Left cardiac atrium (tissue), 4 donors: ENCODE data around the gene SYN1. TPM values are rescaled to one million over a fixed set of nuclear protein-coding genes. Genes with fewer than 3 reads are reported as not detected.
A peak's percentile ranks its signal among the peaks of the same experiment; 100 is the strongest.

Source experiments
- ATAC-seq, 2 donors: fragments of 200-7000 bp; cut with Tn5 transposase; one replicate each; pipeline ENCODE4 v1.9.1; 2020; ENCODE audit warnings: mild to moderate bottlenecking in 2 of 2, moderate library complexity in 2 of 2
- DNase-seq: peaks from one replicate; pipeline ENCODE4 v3.0.0-alpha.2; 2020
- intact Hi-C, 2 donors: fragments of 100-400 bp; cut with DNase I; formaldehyde crosslinking; loops; one replicate each; pipeline versions ENCODE4 v1.14.1 to v1.15.1; 2022 to 2023
- microRNA-seq, 2 donors: library from miRNA; unstranded; fragments of <30 nt; microRNA quantifications; one replicate each; pipeline ENCODE4 v1.2.0, GENCODE V29; 2020
- total RNA-seq, 2 donors: library from RNA; stranded (reverse); fragmentation: NEBNext Ultra II Directional; extraction: Animal tissue kit (Norgen Biotek cat#: 25700); gene quantifications; one replicate each; pipeline ENCODE4 v1.2.1, GENCODE V29; 2021
- donor health status: DM: no; HTN: yes; CAD: no.
- donor health status: DM: no; HTN: yes; CAD: no; lungs with severe emphysema.
- donor health status: DM: yes; HTN: yes; CAD: no.
- donor health status: Dilated cardiomyopathy.

Gene SYN1
- total RNA-seq, 2 donors from 2014 or later, result 4.4 to 7.0 TPM

DNA sequence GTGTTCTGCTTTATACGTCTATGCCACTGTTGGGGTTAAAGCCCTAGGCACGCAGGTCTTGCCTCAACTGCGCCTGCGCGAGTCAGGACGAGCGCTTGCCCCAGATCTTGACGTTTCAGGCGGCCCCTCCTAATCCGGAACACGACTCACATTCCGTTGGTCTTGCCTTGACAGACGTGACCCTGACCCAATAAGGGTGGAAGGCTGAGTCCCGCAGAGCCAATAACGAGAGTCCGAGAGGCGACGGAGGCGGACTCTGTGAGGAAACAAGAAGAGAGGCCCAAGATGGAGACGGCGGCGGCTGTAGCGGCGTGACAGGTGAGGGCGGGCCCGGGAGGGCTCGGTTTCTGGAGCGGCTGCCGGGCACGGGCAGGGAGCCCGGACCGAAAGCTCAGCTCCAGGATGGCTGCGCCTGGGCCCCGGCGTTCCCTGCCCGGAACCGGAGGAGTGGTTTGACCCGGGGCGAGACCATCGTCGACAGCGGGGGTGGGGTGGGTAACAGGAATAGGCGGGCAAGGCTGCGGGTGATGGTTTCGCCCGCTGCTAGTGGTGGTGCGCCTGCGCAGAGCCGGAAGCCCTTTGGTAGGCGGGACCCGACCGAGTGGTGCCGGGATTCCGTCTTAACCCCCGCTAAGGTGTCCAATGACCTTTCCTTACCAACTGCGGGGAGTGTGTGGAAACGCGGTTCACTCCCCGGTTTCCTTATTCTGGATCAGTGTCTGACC, 58.6 kb downstream of the SYN1 start, which contains the start of gene ARAF:
Gene ARAF, plus strand, starts transcription at position 272 of the 725 bp plus-strand sequence. CDS start 1,763 bp downstream, outside the sequence.
- ATAC-seq (peak; percentile 95 to 96), DNase-seq (peak; percentile 97)
- intact Hi-C loops, result loop anchor here (5.0 to 10.0 kb wide), 2 partner anchors 64 to 81 kb away; partner anchors contain the start of gene CFP (in 1 of the 2)

DNA sequence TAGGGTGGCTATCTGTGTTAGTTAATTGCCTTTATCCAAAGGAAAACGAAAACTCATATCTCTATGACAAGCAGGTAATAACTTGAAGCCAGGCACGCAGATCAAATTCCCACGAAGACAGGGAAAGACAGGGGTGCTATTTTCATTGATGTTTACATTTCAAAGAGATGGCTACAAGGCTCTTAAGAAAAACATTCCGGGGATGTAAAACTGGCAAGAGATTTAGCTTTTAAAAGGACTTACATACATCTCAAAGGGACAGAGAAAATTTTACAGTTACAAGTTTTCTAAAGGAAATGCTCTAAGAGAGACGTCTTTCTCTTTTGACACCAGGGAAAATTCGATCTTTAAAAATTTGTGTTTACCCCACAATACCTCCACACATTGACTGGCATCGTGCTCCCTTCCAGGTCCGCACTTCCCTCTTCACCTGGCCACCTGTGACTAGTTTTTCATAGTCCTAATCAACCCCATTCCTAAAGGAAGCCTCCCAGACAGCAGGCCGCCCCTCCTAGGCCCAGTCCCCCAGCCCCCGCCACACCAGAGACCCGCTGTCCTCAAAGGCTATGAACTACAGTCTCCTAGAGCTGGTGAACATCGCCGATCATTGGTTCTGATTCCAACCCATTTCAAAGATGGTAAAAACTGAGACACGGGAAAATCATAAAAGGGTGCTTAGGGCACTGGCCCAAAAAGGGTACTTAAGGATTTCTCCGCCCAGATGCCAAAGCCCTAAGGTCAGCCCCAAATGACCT, 59.3 kb downstream of the SYN1 start:
- ATAC-seq, result no peak
- DNase-seq, result no peak
- intact Hi-C loops, result loop anchor here (5.0 to 10.0 kb wide), 2 partner anchors 64 to 82 kb away; partner anchors contain the start of gene CFP (in 1 of the 2)

DNA sequence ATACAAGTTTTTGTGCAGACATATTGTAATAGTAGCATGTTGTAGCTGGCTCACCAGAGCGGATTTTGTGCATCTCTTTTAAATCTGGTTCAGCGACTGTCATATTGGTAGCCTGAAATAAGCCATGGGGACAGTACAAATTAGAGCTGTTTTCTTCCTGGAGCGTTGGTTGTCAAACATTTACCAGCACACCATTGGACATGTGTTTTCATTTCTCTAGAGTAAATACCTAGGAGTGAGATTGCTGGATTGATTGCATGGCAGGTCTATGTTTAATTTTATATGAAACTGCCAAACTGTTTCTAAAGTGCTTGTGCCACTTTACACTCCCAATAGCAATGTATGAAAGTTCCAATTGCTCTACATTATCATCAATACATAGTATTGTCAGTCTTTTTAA, 61.2 kb downstream of the SYN1 start:
- no peak for DNase-seq
- intact Hi-C loops, result no loop called here
- no peak for ATAC-seq

DNA sequence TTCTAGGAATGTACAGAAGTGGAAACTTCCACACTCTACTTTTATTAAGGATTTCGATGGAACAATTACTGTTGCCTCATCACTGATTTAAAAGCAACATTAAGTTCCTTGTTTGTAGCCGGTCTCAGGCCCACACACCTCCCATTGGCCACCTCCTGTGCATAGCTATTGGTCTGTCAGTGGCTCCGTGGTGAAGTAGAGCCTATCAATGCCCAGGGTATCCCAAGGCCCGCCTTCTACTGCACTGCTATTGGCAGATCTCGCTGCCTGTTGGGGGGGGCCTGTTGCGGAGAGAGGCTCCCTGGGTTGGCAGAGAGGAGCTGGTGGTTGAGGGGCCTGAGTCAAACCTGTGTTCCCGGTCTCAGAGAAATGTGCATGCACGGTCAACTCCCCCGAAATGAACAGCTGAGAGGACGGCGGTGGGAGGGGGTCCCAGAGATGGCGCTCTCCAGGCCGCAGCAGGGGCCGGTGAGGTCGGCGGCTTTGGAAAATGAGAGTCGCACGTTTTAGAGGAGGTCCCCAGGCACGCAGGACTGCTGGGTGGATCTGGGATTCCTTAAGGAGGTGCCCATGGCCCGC, 63.5 kb downstream of the SYN1 start:
- peak; percentile 90 for DNase-seq
- intact Hi-C loops, result no loop called here
- ATAC-seq, result peak; percentile 94 to 96

DNA sequence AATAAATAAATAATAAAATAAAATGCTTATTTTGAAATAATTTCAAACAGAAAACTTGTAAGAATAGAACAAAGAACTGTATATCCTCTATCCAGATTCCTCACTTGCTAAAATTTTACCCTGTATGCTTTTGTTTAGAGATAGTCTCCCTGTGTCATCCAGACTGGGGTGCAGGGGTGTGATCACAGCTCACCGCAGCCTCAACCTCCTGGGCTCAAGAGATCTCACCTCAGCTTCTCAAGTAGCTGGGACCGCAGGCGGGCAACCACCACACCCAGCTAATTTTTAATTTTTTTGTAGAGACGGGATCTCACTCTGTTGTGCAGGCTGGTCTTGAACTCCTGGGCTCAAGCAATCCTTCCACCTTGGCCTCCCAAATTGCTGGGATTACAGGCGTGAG, 76.2 kb downstream of the SYN1 start:
- ATAC-seq (no peak), DNase-seq (no peak)
- intact Hi-C loops, result no loop called here

DNA sequence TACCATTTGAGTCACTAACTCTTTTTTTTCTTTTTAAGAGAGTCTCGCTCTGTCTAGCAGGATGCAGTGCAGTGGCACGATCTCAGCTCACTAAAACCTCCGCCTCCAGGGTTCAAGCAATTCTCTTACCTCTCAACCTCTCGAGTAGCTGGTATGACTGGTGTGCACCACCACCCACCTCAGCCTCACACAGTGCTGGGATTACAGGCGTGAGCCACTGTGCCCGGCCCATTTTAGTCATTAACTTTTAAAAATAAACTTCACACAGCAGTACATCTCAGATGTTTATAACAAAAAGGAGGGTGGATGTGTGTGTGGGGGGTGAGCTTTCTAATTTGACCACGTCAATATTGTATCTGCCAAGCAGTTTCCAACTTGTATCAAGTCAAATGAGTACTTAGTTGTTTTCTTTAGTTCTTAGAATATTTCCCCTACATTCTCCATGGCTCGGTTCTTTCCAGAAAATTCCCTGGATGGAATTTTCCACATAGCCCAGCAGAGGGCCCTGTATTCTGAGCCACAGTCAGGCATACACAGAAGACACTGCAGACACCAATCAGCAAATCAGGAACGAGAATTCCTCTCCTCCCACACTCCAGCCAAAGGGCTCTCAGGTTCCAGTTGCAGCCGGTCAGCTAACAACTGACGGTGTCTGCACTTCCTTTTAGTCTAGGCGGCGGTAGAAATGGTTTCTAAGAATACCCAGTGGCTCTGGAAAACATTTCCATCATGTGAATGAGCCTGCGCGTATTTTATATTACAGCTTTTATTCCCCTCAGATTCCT, 78.7 kb downstream of the SYN1 start:
- intact Hi-C loops, result no loop called here
- DNase-seq, result peak; percentile 73
- ATAC-seq, result peak; percentile 99 to 100

DNA sequence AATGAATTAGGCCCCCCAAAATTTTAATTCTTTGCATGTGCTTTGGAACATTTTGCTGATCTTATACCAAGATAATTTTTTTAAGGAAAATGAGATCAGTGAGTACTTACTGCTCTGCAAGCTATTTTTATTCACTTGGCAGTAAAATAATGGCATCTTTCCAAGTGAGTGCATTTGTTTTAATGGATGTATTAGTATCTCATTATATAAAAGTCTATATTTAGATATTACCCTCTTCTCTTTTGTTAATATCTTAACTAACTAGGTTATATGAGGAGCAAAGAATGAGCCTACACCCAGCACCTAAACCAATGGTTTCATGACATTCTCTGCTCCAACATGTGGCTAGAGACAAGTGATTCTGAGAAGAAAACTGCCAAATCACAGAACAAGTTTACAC, 79.8 kb downstream of the SYN1 start:
- ATAC-seq, result peak in 1 of 2 donors; percentile 9
- intact Hi-C loops, result no loop called here
- no peak for DNase-seq

DNA sequence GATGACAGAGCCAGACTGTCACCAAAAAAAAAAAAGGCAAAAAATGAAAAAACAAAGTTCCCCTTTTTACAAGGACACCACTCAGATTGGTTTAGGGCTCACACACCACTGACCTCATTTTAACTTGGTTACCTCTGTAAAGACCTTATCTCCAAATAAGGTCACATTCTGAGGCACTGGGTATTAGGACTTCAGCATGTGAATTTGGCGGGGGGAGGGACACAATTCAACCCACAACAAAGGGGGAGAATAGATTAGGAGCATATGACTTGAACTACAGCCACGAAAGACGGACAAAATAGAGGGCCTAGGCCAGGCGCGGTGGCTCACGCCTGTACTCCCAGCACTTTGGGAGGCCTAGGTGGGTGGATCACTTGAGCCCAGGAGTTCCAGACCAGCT, 89.6 kb downstream of the SYN1 start:
- ATAC-seq, result no peak
- intact Hi-C loops, result no loop called here
- no peak for DNase-seq

DNA sequence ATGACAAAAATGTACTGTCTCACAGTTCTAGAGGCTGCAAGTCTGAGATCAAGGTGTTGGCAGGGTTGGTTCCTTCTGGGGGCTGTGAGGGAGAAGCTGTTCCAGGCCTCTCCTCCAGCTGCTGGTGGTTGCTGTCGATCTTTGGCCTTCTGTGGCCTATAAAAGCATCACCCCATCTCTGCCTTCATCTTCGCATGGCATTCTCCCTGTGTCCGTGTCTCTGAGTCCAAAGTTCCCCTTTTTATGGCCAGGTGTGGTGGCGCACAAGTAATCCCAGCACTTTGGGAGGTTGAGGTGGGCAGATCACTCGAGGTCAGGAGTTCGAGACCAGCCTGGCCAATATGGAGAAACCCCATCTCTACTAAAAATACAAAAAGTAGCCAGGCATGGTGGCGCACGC, 90.1 kb downstream of the SYN1 start:
- ATAC-seq, result no peak
- intact Hi-C loops, result loop anchor here (10.0 kb wide), 2 partner anchors 145 to 335 kb away; partner anchors contain the start of gene UBA1 (in 1 of the 2)
- no peak for DNase-seq

DNA sequence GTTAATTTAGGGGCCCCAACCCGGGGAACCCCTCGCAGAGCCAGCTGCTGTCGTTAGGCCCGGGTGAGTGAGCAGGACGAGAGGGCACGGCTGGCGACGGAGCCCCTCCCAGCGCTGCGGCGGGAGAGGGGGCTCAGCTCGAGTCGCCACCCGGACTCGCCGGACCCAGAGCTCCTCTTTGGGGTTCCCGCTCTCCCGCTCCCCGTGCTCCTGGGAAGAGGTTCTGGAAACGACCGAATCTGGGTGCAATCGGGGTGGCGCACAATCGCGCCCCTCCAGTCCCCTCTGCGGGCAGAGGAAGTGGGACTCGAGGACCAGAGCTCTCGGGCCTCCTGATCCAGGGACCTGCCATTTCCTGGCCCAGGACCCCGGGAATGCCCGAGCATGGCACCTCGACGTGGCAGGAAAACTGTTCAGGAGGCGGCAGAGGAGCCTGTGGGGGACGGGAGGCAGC, 95.9 kb downstream of the SYN1 start:
- intact Hi-C loops, result loop anchor here (5.0 to 10.0 kb wide), 3 partner anchors 139 to 331 kb away; partner anchors contain the start of gene UBA1 (in 2 of the 2)
- no peak for DNase-seq
- ATAC-seq, result peak; percentile 6 to 27

DNA sequence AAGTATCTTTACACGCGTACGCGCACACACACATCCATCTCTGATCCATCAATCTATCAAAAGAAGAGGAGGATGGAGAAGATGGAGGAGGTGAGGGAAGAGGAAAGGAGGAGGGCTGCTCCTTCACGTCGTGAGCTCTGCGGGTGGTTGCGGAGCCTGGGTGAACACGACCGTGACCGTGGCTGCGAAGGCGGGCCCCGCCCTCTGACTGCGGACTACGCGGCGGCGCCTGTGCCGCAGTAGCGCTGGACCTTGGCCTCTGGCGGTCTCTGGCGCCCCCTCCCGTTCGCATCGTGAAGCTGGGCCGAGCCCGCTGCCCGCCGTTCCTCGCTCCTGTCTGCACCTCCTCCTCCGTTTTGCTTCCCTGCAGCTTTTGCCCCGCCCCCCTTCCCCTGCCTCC, 96.4 kb downstream of the SYN1 start:
- peak; percentile 99 to 100 for ATAC-seq
- peak; percentile 85 for DNase-seq
- intact Hi-C loops, result loop anchor here (5.0 to 10.0 kb wide), 3 partner anchors 138 to 331 kb away; partner anchors contain the start of gene UBA1 (in 2 of the 2)

Small RNA genes within 50 kb of the gene (microRNA-seq; reads per million reads assigned to microRNA genes)
- gene MIR4769, result 0 to 0.20 reads per million in 2 donors

Other genes starting within 250 kb of the SYN1 start
- gene ZNF157, start 249.3 kb downstream of the SYN1 start, total RNA-seq, result under 1 TPM in 1 of 2 donors, not detected in 1; 0.13 TPM
- gene ZNF41, start 136.6 kb downstream of the SYN1 start, total RNA-seq, result 10 to 100 TPM; 10.8 to 14.7 TPM
- 10 to 100 TPM; 64.4 to 75.0 TPM for gene ARAF, start 58.7 kb downstream of the SYN1 start, total RNA-seq
- gene TIMP1, start 37.4 kb downstream of the SYN1 start, total RNA-seq, result 100 to 1,000 TPM; 377 to 605 TPM
- gene CFP, start 10.1 kb upstream of the SYN1 start, total RNA-seq, result 10 to 100 TPM in 1 of 2 donors, 1 to 10 TPM in 1; 3.9 to 10.9 TPM
- gene ELK1, start 30.7 kb upstream of the SYN1 start, total RNA-seq, result 10 to 100 TPM; 18.5 to 32.2 TPM
- gene UXT, start 39.3 kb upstream of the SYN1 start, total RNA-seq, result 10 to 100 TPM; 89.6 to 99.9 TPM
- gene ZNF81, start 217.0 kb upstream of the SYN1 start, total RNA-seq, result 1 to 10 TPM; 7.0 to 7.6 TPM